ENCODE data around the gene MTHFD1L. TPM values are rescaled to one million over a fixed set of nuclear protein-coding genes. Genes with fewer than 3 reads are reported as not detected.

The MTHFD1L gene
- total RNA-seq, 3 donors from 2014 or later = 3.5 to 15.1 (median 11.0) TPM

DNA sequence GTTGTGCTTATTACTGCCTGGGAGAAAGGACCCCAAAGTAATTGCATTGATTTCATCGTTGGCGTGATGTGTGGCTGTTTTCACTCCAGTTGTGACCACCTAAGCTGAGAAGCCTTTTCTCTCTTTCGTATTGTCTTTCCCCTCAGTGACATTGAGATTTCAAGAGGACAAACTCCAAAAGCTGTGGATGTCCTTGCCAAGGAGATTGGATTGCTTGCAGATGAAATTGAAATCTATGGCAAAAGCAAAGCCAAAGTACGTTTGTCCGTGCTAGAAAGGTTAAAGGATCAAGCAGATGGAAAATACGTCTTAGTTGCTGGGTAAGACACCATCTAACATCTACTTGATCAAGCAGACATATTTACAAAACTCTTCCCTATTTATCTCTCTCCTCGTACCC is 60.5 kb downstream of the MTHFD1L start:
- no peak overlapping the region for H3K4me3 ChIP-seq
- H3K4me1 ChIP-seq = no peaks in the 10 kb centered on the region
- peak overlapping the region; percentile 18 to 42 for H3K27ac ChIP-seq
- intact Hi-C loops (cut with DNase I; ENCODE audit: low total_unique reads) = no loop called here
- DNase-seq (ENCODE audit: low spot score in 2 of 2) = no peak
- H3K9me3 ChIP-seq = no peaks in the 10 kb centered on the region
- no peaks in the 10 kb centered on the region for H3K27me3 ChIP-seq
- TF ChIP-seq POLR2AphosphoS5 (IDR thresholded peaks at IDR 0.05) (no peak), POLR2A (IDR thresholded peaks at IDR 0.05) (no peak)
- TF ChIP-seq, protein P1, sequence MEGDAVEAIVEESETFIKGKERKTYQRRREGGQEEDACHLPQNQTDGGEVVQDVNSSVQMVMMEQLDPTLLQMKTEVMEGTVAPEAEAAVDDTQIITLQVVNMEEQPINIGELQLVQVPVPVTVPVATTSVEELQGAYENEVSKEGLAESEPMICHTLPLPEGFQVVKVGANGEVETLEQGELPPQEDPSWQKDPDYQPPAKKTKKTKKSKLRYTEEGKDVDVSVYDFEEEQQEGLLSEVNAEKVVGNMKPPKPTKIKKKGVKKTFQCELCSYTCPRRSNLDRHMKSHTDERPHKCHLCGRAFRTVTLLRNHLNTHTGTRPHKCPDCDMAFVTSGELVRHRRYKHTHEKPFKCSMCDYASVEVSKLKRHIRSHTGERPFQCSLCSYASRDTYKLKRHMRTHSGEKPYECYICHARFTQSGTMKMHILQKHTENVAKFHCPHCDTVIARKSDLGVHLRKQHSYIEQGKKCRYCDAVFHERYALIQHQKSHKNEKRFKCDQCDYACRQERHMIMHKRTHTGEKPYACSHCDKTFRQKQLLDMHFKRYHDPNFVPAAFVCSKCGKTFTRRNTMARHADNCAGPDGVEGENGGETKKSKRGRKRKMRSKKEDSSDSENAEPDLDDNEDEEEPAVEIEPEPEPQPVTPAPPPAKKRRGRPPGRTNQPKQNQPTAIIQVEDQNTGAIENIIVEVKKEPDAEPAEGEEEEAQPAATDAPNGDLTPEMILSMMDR (IDR thresholded peaks at IDR 0.05) = no peak
- no peaks in the 10 kb centered on the region for H3K36me3 ChIP-seq

DNA sequence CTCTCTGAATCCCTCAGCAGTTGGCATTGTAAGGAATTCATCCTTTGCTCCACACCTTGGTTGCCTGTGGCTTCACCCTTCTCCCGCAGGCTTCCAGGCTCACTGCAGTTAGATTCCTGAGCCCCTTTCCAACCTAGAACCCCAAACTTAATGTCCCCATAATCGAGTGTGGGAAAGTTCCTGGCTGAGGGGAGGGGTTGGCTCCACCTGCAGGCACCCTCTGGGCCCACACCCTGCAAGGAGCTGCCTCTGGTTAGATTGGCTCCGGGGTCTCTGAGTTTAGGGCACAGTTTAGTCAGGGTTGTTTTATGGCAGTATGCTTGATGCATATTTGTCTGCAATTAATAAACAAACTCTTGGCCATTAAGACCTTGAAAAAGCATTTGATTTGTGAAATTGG is 63.4 kb downstream of the MTHFD1L start:
- TF ChIP-seq POLR2AphosphoS5 (IDR thresholded peaks at IDR 0.05) (no peak), POLR2A (IDR thresholded peaks at IDR 0.05) (no peak)
- TF ChIP-seq, protein P1 (IDR thresholded peaks at IDR 0.05) = no peak
- DNase-seq (ENCODE audit: low spot score in 2 of 2) = no peak
- Histone ChIP-seq H3K9me3 (no peaks in the 10 kb centered on the region), H3K27me3 (no peaks in the 10 kb centered on the region), H3K4me1 (no peaks in the 10 kb centered on the region), H3K27ac (no peak overlapping the region), H3K36me3 (no peaks in the 10 kb centered on the region), H3K4me3 (no peak overlapping the region)
- intact Hi-C loops (cut with DNase I; ENCODE audit: low total_unique reads) = no loop called here

DNA sequence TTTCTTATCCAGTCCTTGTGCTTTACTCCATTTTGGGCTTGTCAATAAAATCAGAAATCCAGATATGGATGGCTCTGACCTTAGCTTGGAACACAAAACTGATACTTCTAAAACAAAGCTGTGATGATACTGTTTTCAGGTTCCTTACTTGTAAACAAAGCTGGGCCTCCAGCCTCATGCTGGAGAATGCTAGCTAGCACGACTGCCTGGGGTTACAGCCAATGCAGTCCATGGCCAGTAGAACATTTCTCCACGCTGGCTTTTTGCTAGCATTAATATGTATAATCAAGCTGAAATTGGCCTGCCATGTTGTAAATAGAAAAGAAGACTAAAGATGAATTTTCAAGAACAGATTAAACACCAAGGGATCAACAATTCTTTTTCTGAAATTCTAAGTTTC is 63.9 kb downstream of the MTHFD1L start:
- Histone ChIP-seq H3K36me3 (no peaks in the 10 kb centered on the region), H3K9me3 (no peaks in the 10 kb centered on the region), H3K4me1 (no peaks in the 10 kb centered on the region), H3K27me3 (no peaks in the 10 kb centered on the region), H3K4me3 (no peak overlapping the region), H3K27ac (peak overlapping the region in 1 of 2 donors; percentile 5)
- intact Hi-C loops (cut with DNase I; ENCODE audit: low total_unique reads) = no loop called here
- DNase-seq (ENCODE audit: low spot score in 2 of 2) = no peak
- TF ChIP-seq POLR2A (IDR thresholded peaks at IDR 0.05) = no peak
- TF ChIP-seq, protein P1 (IDR thresholded peaks at IDR 0.05) = no peak
- TF ChIP-seq POLR2AphosphoS5 (IDR thresholded peaks at IDR 0.05) = no peak

DNA sequence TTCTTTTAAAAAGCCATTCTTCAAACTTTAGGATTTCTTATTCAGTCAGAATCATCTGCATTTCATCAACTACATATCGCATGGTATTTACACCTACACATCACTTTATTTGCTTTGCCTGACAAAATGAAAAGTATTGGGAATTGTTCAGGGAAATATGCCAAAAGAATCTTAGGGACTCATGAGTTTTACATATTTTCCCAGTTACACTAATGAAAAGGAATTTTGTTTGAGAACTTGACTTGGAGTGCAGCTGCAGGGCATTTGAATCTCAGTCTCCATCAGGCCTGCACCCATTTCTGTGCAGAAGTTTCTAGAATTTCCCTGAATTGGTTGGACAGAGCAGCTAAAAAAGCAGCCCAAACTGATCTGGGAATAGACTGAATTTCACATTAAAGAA is 65.3 kb downstream of the MTHFD1L start:
- no peaks in the 10 kb centered on the region for H3K27me3 ChIP-seq
- H3K36me3 ChIP-seq = no peaks in the 10 kb centered on the region
- no peaks in the 10 kb centered on the region for H3K9me3 ChIP-seq
- H3K4me3 ChIP-seq = no peak overlapping the region
- no peak overlapping the region for H3K27ac ChIP-seq
- DNase-seq (ENCODE audit: low spot score in 2 of 2) = no peak
- H3K4me1 ChIP-seq = no peaks in the 10 kb centered on the region
- intact Hi-C loops (cut with DNase I; ENCODE audit: low total_unique reads) = no loop called here
- no peak for TF ChIP-seq POLR2AphosphoS5 (IDR thresholded peaks at IDR 0.05)
- TF ChIP-seq, protein P1 (IDR thresholded peaks at IDR 0.05) = no peak
- TF ChIP-seq POLR2A (IDR thresholded peaks at IDR 0.05) = no peak

DNA sequence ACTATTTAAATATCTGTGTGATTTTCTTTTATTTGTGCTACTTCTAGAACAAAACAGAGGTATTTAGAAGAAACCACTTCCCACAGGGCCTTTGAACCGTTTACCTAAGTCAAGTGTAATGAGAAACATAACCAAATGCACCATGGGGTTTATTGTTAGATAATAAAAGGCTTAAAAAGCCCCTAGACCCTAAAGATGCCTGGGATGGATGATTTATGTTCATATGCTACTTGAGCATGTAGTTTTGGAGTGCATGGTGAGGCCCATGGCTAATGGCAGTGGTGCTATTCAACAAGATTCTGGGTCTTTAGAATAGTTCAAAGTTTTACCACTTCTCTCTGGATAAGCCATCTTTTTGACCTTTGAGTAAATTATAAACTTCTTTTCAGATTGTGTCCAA is 65.9 kb downstream of the MTHFD1L start:
- peak overlapping the region in 1 of 2 donors; percentile 11 for H3K27ac ChIP-seq
- H3K9me3 ChIP-seq = no peaks in the 10 kb centered on the region

More for the DNA sequence above, 65.9 kb downstream of the MTHFD1L start:
- Histone ChIP-seq H3K4me3 (no peak overlapping the region), H3K27me3 (no peaks in the 10 kb centered on the region), H3K4me1 (no peaks in the 10 kb centered on the region), H3K36me3 (no peaks in the 10 kb centered on the region)
- intact Hi-C loops (cut with DNase I; ENCODE audit: low total_unique reads) = no loop called here
- TF ChIP-seq, protein P1 (IDR thresholded peaks at IDR 0.05) = no peak
- no peak for TF ChIP-seq POLR2A (IDR thresholded peaks at IDR 0.05)
- no peak for TF ChIP-seq POLR2AphosphoS5 (IDR thresholded peaks at IDR 0.05)
- DNase-seq (ENCODE audit: low spot score in 2 of 2) = no peak
